Stimulated activated naive CD8-positive, alpha-beta T cell treated with anti-CD3 and anti-CD28 coated beads, Interleukin-15, Interleukin-2, amounts not matched to agents 100 ng/mL and 50 ng/mL, for 24 hours (primary cell): Measurements from ENCODE around the gene DCTN3.
A peak's percentile ranks its signal among the peaks of the same experiment; 100 is the strongest.

Source experiments
- H3K27ac Mint-ChIP-seq: one replicate; pipeline ENCODE4 v1.8.0; 2021; ENCODE audit warnings: mild to moderate bottlenecking, mixed read lengths
- H3K27me3 Mint-ChIP-seq: one replicate; pipeline ENCODE4 v1.8.0; 2021; ENCODE audit warnings: mixed read lengths
- H3K36me3 Mint-ChIP-seq: one replicate; pipeline ENCODE4 v1.8.0; 2021; ENCODE audit warnings: low read depth, mixed read lengths
- H3K4me1 Mint-ChIP-seq: one replicate; pipeline ENCODE4 v1.8.0; 2021; ENCODE audit warnings: low read depth, mixed read lengths
- H3K4me3 Mint-ChIP-seq: one replicate; pipeline ENCODE4 v1.8.0; 2021; ENCODE audit warnings: mild to moderate bottlenecking, mixed read lengths
- H3K9me3 Mint-ChIP-seq: one replicate; pipeline ENCODE4 v1.8.0; 2021; ENCODE audit warnings: mixed read lengths

The DCTN3 gene

DNA sequence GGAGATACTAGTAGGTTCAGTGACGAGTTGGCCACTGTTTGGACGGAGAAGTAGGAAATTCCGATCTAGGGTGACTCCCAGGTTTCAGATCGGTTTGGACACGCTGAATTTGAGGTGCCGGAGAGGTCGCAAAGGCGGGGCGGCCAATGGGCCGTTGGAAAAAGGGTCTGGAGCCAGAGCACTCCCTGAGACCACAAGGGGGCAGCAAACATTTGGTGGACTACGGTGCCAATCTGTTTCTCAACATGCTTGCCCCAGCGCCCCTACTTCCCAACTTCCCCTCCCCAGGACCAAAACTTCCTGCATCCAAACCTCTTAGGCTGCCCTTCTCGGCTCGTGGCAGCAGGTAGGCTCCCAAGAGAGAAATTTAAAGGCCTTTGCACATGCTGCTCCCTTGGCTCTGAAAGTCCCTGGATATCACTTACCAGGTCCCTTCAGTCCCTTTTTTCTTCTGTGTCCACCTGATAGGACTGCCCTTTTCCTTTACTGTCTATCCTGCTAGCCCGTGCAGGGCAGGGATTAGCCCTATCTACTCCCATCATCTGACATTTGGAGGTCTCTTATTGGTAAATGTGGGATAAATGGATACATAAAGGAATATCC lies 7.4 kb downstream of the DCTN3 start:
- Mint-ChIP-seq H3K4me1 (peaks cover 29% of the 10 kb centered on the region), H3K36me3 (peaks cover 17% of the 10 kb centered on the region), H3K27ac (peak overlapping the region; percentile 86), H3K9me3 (no peaks in the 10 kb centered on the region), H3K27me3 (no peaks in the 10 kb centered on the region), H3K4me3 (peak overlapping the region; percentile 91)

DNA sequence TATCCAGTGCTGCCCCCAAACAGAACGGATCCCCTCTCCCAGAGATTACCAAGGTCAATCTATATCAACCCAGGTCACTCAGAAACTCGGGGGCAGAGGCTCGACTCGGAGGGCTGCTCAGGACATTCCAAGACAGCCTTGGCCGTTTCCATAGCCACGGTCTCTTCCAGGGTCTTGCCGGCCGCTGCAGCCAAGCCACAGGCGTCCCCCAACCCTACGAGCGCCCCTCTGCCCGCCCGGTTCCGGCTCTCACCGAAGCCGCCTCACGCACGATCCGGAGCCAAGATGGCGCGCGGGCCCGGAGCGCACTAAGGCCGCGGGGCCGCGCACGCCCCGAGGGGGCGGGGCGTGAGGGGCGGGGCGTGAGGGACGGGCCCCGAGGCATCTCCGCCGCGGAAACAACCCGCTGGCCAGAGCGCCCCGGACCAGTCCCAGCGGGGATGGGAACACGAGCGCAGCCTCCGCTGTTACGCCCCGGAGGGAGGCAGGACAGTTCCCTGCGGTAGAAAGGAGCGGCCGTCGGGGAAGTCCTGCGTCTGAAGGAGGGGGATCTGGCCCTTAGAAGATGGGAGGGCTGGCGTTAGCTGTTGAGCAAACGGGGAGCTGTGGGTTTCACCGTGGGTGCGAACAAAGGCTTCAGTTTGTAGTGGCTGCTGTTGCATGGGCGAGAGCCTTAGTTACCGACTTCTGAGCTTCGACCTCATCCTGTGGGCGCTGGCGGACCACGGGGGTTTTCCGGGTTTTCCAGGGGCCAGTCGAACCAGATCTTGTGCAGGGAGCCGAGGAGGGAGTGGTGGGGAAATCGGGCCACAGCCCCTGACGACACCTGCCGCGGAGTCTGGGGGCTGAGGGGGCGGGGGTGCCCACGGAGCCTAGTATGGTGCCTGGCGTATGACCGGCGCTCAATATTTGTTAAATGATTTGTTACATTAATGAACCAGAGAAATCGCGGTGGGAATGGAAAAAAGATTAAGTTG lies 8.2 kb downstream of the DCTN3 start, which contains the start of gene RPP25L:
RPP25L (minus strand) TSS at position 287 of the 977 bp plus-strand sequence. CDS start 801 bp downstream, outside the sequence.
- no peaks in the 10 kb centered on the region for H3K27me3 Mint-ChIP-seq
- H3K27ac Mint-ChIP-seq: peak within 1 kb of the TSS; percentile 90
- peaks cover 17% of the 10 kb centered on the region for H3K36me3 Mint-ChIP-seq
- H3K4me1 Mint-ChIP-seq: peaks cover 29% of the 10 kb centered on the region
- H3K4me3 Mint-ChIP-seq: peak within 1 kb of the TSS; percentile 91
- H3K9me3 Mint-ChIP-seq: no peaks in the 10 kb centered on the region

DNA sequence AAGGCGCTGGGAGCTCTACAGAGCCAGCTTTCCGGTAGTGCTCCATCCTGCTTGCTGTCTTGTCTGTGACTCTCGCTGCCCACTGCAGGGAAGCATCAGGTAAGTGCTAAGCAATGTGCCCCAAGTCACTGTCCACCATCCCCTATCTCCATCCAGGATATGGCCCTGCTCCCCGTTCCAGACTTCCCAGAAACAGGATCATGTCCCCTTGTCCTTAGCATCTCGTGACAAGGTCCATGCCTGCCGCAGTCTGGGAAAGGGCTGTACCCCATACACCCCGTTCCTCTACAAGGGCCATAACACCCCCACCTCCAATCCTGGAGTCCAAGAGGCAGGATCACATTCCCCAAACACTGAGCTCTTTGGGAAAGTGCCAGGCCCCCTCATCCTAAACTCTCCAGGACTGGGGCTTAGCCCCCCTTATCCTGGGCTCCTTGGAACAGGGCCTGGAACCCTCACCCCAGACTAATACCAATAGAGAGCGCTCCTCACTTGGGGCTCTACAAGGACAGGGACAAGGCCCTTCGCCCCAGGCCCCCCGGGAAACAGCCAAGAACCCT lies 9.0 kb downstream of the DCTN3 start:
- no peaks in the 10 kb centered on the region for H3K27me3 Mint-ChIP-seq
- no peaks in the 10 kb centered on the region for H3K9me3 Mint-ChIP-seq
- peak overlapping the region; percentile 91 for H3K4me3 Mint-ChIP-seq
- H3K27ac Mint-ChIP-seq: peak overlapping the region; percentile 90
- peaks cover 29% of the 10 kb centered on the region for H3K4me1 Mint-ChIP-seq
- peaks cover 12% of the 10 kb centered on the region for H3K36me3 Mint-ChIP-seq

DNA sequence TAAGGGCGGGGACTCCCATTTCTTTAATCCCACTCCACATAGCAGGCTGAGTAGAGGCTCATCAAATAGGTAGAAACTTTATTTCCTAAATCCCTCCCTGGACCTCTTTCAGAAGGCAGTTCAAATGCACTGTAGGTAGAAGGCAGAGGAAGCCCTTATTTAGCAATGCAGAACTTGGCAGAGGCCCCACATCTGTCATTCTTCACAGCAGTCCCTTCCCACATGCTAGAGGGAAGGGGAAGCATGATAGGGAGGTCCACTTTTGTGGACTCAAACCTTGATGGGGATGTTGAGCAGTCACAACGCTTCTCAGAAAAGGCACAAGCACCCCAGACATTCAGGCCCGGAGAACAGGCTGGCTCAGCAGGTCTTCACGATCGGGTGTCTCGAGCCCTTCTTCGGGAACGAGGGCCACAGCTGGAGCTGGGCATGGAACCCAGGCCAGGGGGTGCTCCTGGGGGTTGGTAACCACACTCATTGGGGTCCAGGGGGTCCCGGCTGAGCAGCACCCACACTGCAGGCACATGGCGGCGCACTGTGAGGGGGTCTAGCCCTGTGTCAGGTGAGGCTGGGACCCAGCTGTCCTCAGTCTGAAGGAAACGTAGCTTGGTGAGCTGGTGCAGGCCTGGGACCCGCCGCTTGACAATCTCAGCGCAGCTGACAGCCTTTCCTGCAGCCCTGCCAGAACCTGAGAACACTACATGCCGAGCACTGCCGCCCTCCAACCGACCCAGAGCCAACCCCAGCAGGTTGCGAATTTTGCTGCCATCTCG lies 9.7 kb downstream of the DCTN3 start:
- Mint-ChIP-seq H3K4me1 (peaks cover 29% of the 10 kb centered on the region), H3K36me3 (peaks cover 11% of the 10 kb centered on the region), H3K27me3 (no peaks in the 10 kb centered on the region), H3K9me3 (no peaks in the 10 kb centered on the region), H3K27ac (no peak overlapping the region), H3K4me3 (peak overlapping the region; percentile 91)

DNA sequence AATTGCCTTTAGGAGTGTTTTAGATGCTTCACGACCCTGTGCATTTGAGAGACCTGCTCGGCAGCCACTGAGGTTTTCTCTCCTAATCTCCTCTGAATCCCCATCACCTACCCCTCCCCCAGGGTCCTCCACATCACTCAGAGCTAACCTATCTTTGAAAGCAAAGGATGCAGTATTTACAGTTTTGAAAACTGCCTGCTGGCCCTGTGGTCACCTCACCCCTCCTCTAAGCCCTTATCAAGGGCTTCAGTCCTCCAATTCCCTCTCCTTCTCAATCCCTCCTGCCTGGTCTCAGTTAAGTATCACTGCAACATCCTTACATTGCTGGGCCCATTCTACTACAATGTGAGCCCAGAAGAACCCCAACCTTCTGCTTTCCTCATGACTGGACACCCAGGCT lies 13.0 kb downstream of the DCTN3 start:
- Mint-ChIP-seq H3K27me3 (no peaks in the 10 kb centered on the region), H3K4me1 (peaks cover 20% of the 10 kb centered on the region), H3K9me3 (no peaks in the 10 kb centered on the region), H3K27ac (no peak overlapping the region), H3K36me3 (peaks cover 11% of the 10 kb centered on the region), H3K4me3 (no peak overlapping the region)

DNA sequence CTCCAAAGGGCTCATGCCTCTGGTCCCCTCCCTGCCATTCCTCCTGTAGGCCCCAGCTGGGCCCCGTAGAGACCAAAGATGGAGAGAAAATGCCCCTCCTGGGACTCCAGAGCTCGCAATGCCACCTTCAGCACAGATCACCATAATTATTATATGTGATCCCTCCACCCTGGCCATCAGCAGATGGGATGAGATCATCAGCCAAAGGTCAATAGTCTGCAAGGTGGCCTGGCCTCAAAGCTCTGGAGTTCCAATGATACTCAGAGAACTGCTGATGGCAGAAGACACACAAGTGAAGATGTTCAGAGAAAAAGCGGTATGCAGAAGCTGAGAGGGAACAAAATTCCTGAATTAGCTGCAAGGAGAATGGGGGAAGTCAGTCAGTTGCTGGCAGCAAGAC lies 13.4 kb downstream of the DCTN3 start:
- no peak overlapping the region for H3K27ac Mint-ChIP-seq
- H3K4me1 Mint-ChIP-seq: peaks cover 17% of the 10 kb centered on the region
- no peaks in the 10 kb centered on the region for H3K27me3 Mint-ChIP-seq
- no peak overlapping the region for H3K4me3 Mint-ChIP-seq
- H3K36me3 Mint-ChIP-seq: peaks cover 11% of the 10 kb centered on the region
- no peaks in the 10 kb centered on the region for H3K9me3 Mint-ChIP-seq

DNA sequence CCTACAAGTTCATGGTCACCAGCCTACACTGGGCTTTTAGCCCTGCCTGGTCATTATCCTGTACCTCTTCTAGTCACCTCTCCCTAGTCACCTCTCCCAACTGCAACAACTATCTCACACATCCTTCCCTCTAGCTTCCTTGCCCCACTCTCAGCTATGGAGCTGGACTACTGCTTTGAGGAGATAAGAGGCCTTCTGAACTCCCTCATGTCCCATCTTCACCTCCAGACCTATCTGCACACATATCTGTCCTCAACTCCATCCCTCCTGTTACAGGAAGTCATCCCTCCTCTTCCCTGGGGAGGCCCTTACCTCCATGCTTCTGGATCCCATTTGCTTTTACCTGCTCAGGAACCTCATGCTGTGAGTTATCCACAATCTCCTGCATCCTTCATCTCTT lies 14.1 kb downstream of the DCTN3 start:
- Mint-ChIP-seq H3K27me3 (no peaks in the 10 kb centered on the region), H3K4me1 (peaks cover 14% of the 10 kb centered on the region), H3K9me3 (no peaks in the 10 kb centered on the region), H3K27ac (no peak overlapping the region), H3K4me3 (no peak overlapping the region), H3K36me3 (peaks cover 11% of the 10 kb centered on the region)

DNA sequence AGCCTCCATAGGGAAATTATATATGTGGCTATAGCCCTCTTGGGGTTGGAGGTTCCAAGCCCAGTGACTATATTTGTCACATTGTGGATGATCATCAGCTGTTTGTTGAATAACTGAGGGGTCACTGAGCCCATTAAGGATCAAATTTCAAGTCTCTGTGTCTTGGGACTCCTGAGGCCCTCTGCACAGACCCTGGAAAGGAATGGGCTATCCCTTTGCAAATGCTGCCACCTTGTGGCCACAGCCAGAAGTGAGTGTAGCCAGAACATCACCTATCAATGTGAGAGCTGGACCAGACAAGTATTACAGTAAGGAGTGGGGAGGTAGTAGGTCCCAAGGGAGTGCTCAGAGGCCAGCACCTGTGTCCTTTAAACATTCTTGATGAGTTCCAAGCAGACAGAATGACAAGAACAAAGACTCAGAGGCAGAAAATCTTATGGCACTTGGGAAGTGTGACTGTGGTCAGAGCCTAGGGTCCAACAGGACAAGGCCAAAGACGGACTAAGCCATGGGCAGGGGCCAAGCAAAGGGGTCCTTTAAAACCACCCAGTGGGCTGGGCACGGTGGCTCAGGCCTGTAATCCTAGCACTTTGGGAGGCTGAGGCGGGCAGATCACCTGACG lies 16.6 kb downstream of the DCTN3 start:
- Mint-ChIP-seq H3K36me3 (no peaks in the 10 kb centered on the region), H3K27ac (no peak overlapping the region), H3K4me3 (no peak overlapping the region), H3K9me3 (no peaks in the 10 kb centered on the region), H3K4me1 (no peaks in the 10 kb centered on the region), H3K27me3 (no peaks in the 10 kb centered on the region)

DNA sequence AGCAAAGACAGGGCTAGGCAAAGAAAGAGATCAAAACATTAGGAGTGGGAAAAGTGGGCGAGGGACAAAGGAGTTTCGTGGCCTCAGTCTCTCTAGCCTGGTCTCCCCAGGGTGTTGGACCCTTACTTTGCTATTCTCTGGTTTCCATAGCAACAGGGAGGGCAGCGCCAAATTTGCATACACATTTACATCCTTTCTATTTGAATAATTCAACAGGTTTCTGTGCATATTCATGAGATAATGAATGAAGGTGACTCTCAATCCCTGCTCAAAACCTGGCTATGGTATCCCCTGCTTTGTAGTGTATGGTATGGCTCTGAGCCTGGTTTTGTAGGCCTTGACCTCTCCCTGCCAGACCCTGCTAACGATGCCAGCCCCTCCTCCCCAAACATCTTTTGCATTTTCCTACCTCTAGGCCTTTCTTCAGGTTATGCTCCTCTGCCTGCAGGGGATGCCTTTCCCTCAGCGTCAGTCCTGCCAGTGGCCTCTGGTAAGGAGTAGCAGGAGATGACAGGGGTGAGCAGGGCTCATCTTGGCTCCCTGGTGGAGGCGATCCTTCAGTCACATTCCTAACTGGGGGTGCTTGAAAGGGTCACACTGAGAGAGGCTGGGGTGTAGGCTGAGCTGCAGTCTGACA lies 18.2 kb downstream of the DCTN3 start:
- H3K27me3 Mint-ChIP-seq: no peaks in the 10 kb centered on the region
- H3K36me3 Mint-ChIP-seq: no peaks in the 10 kb centered on the region
- H3K4me1 Mint-ChIP-seq: no peaks in the 10 kb centered on the region

DNA sequence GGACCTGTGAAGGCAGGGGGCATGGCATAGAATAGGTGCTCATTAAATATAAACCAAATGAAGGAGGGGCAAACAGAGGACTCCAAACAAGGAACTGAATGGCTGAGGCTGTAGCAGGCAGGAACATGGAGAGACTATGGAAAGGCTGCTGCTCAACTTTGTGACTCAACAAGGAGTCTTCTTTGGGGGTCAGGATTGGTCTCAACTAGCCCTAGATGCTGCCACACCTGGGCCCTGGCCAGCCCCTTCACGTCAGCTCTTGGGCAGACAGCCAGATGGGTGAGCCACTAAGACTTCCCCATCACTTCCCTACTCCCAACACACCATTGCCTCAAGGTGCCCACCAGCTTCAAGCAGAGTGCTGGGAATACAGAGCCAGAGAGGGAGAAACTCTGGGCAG lies 19.4 kb downstream of the DCTN3 start:
- Mint-ChIP-seq H3K9me3 (no peaks in the 10 kb centered on the region), H3K36me3 (no peaks in the 10 kb centered on the region), H3K4me3 (no peak overlapping the region), H3K27me3 (peaks cover 5% of the 10 kb centered on the region), H3K4me1 (no peaks in the 10 kb centered on the region), H3K27ac (no peak overlapping the region)

More for the DNA sequence above, 18.2 kb downstream of the DCTN3 start:
- H3K4me3 Mint-ChIP-seq: no peak overlapping the region
- H3K9me3 Mint-ChIP-seq: no peaks in the 10 kb centered on the region
- no peak overlapping the region for H3K27ac Mint-ChIP-seq

DNA sequence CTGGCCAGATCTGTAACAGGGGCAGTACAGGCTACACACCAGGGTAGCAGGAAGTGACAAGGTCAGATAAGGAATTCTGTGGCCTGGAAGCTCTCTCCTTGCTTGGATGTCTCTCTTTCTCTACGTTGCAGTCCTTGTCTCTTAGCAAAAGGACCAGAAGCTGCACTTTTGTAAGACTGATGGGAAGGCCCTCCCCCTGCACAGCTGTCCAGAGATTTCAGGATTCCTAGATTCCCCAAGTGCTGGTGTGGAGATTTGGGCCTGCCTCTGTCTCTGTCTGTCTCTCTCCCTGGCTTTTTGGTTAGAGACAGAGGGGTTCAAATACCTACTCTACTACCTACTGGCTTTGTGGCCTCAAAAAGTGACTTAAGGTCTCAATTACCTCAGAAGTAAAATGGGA lies 20.7 kb downstream of the DCTN3 start:
- Mint-ChIP-seq H3K4me1 (no peaks in the 10 kb centered on the region), H3K36me3 (no peaks in the 10 kb centered on the region)

DNA sequence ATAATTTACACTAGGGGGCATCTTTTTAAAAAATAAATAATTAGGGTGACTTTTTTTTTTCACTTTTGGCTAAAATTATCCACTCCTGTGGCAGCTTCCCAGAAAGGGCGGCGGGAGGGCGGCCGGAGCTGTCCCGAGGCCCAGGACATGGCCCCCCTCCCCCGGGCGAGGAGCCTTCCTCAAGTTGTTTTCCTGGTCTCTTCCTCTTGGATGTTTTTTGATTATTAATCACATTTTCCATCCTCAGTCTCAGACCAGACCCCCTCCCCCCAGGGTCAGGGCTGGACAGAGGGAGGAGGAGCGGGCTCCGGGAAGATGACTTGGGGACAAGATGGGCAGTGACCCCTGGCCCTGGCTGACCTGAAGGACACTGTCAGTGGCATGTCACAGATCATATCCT lies 26.1 kb downstream of the DCTN3 start:
- Mint-ChIP-seq H3K27me3 (peaks cover 42% of the 10 kb centered on the region), H3K36me3 (no peaks in the 10 kb centered on the region), H3K9me3 (no peaks in the 10 kb centered on the region), H3K27ac (no peak overlapping the region), H3K4me1 (peaks cover 19% of the 10 kb centered on the region), H3K4me3 (no peak overlapping the region)

More for the DNA sequence above, 20.7 kb downstream of the DCTN3 start:
- H3K27me3 Mint-ChIP-seq: peaks cover 13% of the 10 kb centered on the region
- H3K27ac Mint-ChIP-seq: no peak overlapping the region
- no peak overlapping the region for H3K4me3 Mint-ChIP-seq
- no peaks in the 10 kb centered on the region for H3K9me3 Mint-ChIP-seq

DNA sequence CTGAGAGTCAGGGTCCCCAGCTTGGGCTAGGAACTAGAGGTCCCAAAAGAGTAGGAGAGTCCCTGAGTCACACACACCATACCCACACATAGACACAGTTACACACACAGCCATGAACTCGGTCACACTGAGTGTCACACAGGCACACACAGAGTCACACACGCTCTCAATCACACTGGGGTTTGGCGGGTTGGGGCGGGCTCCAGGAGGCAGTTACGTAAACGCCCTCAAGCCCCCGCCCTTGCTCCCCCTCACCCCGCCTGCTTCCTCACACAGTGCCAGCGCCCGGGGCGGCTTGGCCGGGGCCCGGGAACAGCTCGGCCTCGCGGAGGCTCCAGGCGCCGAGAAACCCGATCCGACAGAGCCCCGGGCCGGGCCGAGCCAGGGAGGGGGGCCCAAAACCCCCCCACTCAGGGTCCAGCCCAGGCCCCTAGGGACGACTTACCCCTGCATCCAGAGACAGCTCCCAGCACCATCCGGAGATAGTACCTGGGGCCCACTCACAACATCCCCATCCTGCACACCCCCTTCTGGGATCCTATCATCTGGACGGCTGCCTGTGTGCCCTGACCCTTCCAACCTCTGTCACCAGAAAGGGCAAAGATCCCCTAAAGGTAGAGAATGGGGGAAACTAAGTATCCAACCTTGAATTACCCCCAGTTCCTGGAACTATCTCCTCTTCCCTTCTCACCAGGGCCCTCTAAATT lies 27.2 kb downstream of the DCTN3 start:
- Mint-ChIP-seq H3K4me3 (no peak overlapping the region), H3K27me3 (peaks cover 53% of the 10 kb centered on the region), H3K36me3 (no peaks in the 10 kb centered on the region), H3K9me3 (no peaks in the 10 kb centered on the region), H3K4me1 (peaks cover 28% of the 10 kb centered on the region), H3K27ac (no peak overlapping the region)
